Liver (tissue), 9 donors: ENCODE data around the gene SLC38A4. TPM values are rescaled to one million over a fixed set of nuclear protein-coding genes. Genes with fewer than 3 reads are reported as not detected.

ENCODE experiments used
- DNase-seq: peaks from one replicate; pipeline ENCODE4 v3.0.0-alpha.2; 2017; ENCODE audit warnings: low spot score
- H3K27ac ChIP-seq, 2 donors: one replicate each; pipeline ENCODE4 v1.7.0; 2013; ENCODE audit warnings: inconsistent platforms in 2 of 2, low read length in 2 of 2, control low read depth in 1 of 2, low read depth in 1 of 2, mild to moderate bottlenecking in 1 of 2
- H3K27me3 ChIP-seq, 4 donors: one replicate each; pipeline versions ENCODE4 v1.6.1 to v1.7.0; 2013; ENCODE audit warnings: low read length in 3 of 4, inconsistent platforms in 1 of 4, mild to moderate bottlenecking in 1 of 4, moderate library complexity in 1 of 4; ENCODE audit not compliant: control insufficient read depth in 4 of 4, insufficient read depth in 4 of 4
- H3K36me3 ChIP-seq, 4 donors: one replicate each; pipeline versions ENCODE4 v1.6.1 to v1.7.0; 2013; ENCODE audit warnings: low read length in 3 of 4, mild to moderate bottlenecking in 3 of 4, low read depth in 1 of 4, moderate library complexity in 1 of 4; ENCODE audit not compliant: control insufficient read depth in 4 of 4, insufficient read depth in 3 of 4
- H3K4me1 ChIP-seq, 4 donors: one replicate each; pipeline versions ENCODE4 v1.6.1 to v1.7.0; 2013; ENCODE audit warnings: low read length in 3 of 4, mild to moderate bottlenecking in 3 of 4, moderate library complexity in 1 of 4; ENCODE audit not compliant: control insufficient read depth in 4 of 4, insufficient read depth in 4 of 4
- H3K4me3 ChIP-seq, 3 donors: one replicate each; pipeline versions ENCODE4 v1.6.1 to v1.7.0; 2013; ENCODE audit warnings: low read length in 3 of 3, control low read depth in 1 of 3, low read depth in 1 of 3, mild to moderate bottlenecking in 1 of 3
- H3K9ac ChIP-seq, 2 donors: one replicate each; pipeline ENCODE4 v1.7.0; 2013; ENCODE audit warnings: low read length in 2 of 2, mild to moderate bottlenecking in 2 of 2, moderate library complexity in 2 of 2, control low read depth in 1 of 2, low read depth in 1 of 2
- H3K9me3 ChIP-seq, 4 donors: one replicate each; pipeline versions ENCODE4 v1.6.1 to v1.7.0; 2013; ENCODE audit warnings: low read length in 3 of 4; ENCODE audit not compliant: control insufficient read depth in 4 of 4
- EGR1 ChIP-seq, 2 donors: IDR thresholded peaks; 2 replicates each; pipeline ENCODE4 v1.6.1; 2016 to 2018; ENCODE audit warnings: antibody characterized with exemption in 2 of 2, low read depth in 2 of 2
- FOXA1 ChIP-seq: IDR thresholded peaks from 2 replicates; pipeline ENCODE4 v1.6.1; 2016; ENCODE audit warnings: antibody characterized with exemption
- FOXA2 ChIP-seq: IDR thresholded peaks from 2 replicates; pipeline ENCODE4 v1.6.1; 2016; ENCODE audit warnings: antibody characterized with exemption
- GABPA ChIP-seq, 2 donors: IDR thresholded peaks in 1 of 2; conservative IDR thresholded peaks in 1 of 2; 2 replicates each; pipeline ENCODE4 v1.6.1; 2016; ENCODE audit warnings: antibody characterized with exemption in 2 of 2, mild to moderate bottlenecking in 1 of 2, moderate library complexity in 1 of 2
- HNF4A ChIP-seq, 2 donors: conservative IDR thresholded peaks; 2 replicates each; pipeline ENCODE4 v1.6.1; 2016; ENCODE audit warnings: antibody characterized with exemption in 2 of 2, mild to moderate bottlenecking in 2 of 2
- HNF4G ChIP-seq: IDR thresholded peaks from 2 replicates; pipeline ENCODE4 v1.6.1; 2016; ENCODE audit warnings: antibody characterized with exemption
- JUND ChIP-seq, 2 donors: IDR thresholded peaks; 2 replicates each; pipeline ENCODE4 v1.6.1; 2016; ENCODE audit warnings: antibody characterized with exemption in 2 of 2
- NR2F2 ChIP-seq: IDR thresholded peaks from 2 replicates; pipeline ENCODE4 v1.6.1; 2016; ENCODE audit warnings: antibody characterized with exemption
- RAD21 ChIP-seq, 2 donors: IDR thresholded peaks; 2 replicates each; pipeline ENCODE4 v1.6.1; 2016; ENCODE audit warnings: antibody characterized with exemption in 2 of 2, mild to moderate bottlenecking in 2 of 2
- RXRA ChIP-seq, 2 donors: IDR thresholded peaks; 2 replicates each; pipeline ENCODE4 v1.6.1; 2017 to 2018; ENCODE audit warnings: antibody characterized with exemption in 2 of 2, mild to moderate bottlenecking in 1 of 2
- SP1 ChIP-seq: IDR thresholded peaks from 2 replicates; pipeline ENCODE4 v1.6.1; 2018; ENCODE audit warnings: antibody characterized with exemption, mild to moderate bottlenecking
- TAF1 ChIP-seq: conservative IDR thresholded peaks from 2 replicates; pipeline ENCODE4 v1.6.1; 2016; ENCODE audit warnings: antibody characterized with exemption, mild to moderate bottlenecking
- YY1 ChIP-seq: IDR thresholded peaks from 2 replicates; pipeline ENCODE4 v1.6.1; 2016; ENCODE audit warnings: antibody characterized with exemption, mild to moderate bottlenecking
- WGBS: extraction: QIAGEN DNeasy Blood & Tissue Kit; methylation state at CpG from one replicate; pipeline ENCODE4 v1.1.7; 2013; 5-methylcytosine and 5-hydroxymethylcytosine counted together
- polyA plus RNA-seq, 2 donors: library from polyadenylated mRNA; stranded (reverse) in 1 of 2; unstranded in 1 of 2; fragments of 200-250 nt in 1 of 2; fragments of >200 nt in 1 of 2; fragmentation: Nextera tagmentation in 1 of 2; extraction: Ambion mirVana in 1 of 2; gene quantifications; one replicate each; pipeline versions ENCODE4 v1.2.1 to v1.2.3, GENCODE V29; 2013 to 2015
- total RNA-seq, 2 donors: library from RNA; depleted of rRNA; stranded (reverse); fragments of >200 nt; gene quantifications; one replicate each; pipeline ENCODE4 v1.2.3, GENCODE V29; 2014
- TF ChIP-seq, protein P1 (sequence below): IDR thresholded peaks from 2 replicates; pipeline ENCODE4 v1.6.1; 2016; ENCODE audit warnings: antibody characterized with exemption
- TF ChIP-seq, protein P2 (sequence below): IDR thresholded peaks from 2 replicates; pipeline ENCODE4 v1.6.1; 2016; ENCODE audit warnings: antibody characterized with exemption, mild to moderate bottlenecking
- TF ChIP-seq, protein P3 (sequence below): fragments of 150-350 bp; IDR thresholded peaks from 2 replicates; pipeline ENCODE4 v1.5.1; 2017; ENCODE audit warnings: improper control_type of control experiment, low read depth, low read length; ENCODE audit not compliant: missing input control
- TF ChIP-seq, protein P4 (sequence below): IDR thresholded peaks from 2 replicates; pipeline ENCODE4 v1.6.1; 2016; ENCODE audit warnings: antibody characterized with exemption
- TF ChIP-seq, protein P5 (sequence below): IDR thresholded peaks from 2 replicates; pipeline ENCODE4 v1.6.1; 2016; ENCODE audit warnings: antibody characterized with exemption
- donor health status: healthy.
- donor health status: healthy.
- donor health status: healthy.
- donor health status: healthy.
- donor health status: healthy.

The SLC38A4 gene
- total and polyA plus RNA-seq, 4 donors, result 92.0 to 389 (median 169) TPM

DNA sequence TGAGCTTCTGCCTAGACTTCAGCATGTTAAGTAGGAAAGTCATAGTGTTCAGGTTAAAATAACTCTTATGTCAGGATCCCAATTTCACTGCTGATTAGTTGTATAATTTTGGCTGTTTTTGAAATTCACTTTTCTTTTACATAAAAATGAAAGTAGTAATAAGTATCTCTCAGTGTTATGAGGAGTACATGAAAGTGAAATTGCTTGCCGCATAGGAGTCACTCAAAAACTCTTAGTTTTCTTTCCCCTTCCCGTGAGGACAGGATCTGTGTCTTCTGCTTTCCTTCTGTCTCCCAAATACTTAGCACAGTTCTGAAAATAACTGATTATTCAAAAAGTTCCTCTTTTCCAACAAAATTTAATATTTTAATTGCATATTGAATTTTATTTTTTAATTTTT, 100.5 kb downstream of the SLC38A4 start:
- no peak for DNase-seq

More for the DNA sequence above, 100.5 kb downstream of the SLC38A4 start:
- no peak overlapping the region for H3K27ac ChIP-seq
- H3K36me3 ChIP-seq, result no peaks in the 10 kb centered on the region
- H3K9me3 ChIP-seq, result no peaks in the 10 kb centered on the region
- H3K4me3 ChIP-seq, result no peak overlapping the region
- no peak overlapping the region for H3K9ac ChIP-seq
- WGBS, result 94% methylated on average over 2 of the region's 2 CpGs
- H3K4me1 ChIP-seq, result no peaks in the 10 kb centered on the region
- H3K27me3 ChIP-seq, result no peaks in the 10 kb centered on the region
- no peak for TF ChIP-seq JUND (IDR thresholded peaks at IDR 0.05)
- TF ChIP-seq, protein P1, sequence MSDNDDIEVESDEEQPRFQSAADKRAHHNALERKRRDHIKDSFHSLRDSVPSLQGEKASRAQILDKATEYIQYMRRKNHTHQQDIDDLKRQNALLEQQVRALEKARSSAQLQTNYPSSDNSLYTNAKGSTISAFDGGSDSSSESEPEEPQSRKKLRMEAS, result no peak
- TF ChIP-seq, protein P2, sequence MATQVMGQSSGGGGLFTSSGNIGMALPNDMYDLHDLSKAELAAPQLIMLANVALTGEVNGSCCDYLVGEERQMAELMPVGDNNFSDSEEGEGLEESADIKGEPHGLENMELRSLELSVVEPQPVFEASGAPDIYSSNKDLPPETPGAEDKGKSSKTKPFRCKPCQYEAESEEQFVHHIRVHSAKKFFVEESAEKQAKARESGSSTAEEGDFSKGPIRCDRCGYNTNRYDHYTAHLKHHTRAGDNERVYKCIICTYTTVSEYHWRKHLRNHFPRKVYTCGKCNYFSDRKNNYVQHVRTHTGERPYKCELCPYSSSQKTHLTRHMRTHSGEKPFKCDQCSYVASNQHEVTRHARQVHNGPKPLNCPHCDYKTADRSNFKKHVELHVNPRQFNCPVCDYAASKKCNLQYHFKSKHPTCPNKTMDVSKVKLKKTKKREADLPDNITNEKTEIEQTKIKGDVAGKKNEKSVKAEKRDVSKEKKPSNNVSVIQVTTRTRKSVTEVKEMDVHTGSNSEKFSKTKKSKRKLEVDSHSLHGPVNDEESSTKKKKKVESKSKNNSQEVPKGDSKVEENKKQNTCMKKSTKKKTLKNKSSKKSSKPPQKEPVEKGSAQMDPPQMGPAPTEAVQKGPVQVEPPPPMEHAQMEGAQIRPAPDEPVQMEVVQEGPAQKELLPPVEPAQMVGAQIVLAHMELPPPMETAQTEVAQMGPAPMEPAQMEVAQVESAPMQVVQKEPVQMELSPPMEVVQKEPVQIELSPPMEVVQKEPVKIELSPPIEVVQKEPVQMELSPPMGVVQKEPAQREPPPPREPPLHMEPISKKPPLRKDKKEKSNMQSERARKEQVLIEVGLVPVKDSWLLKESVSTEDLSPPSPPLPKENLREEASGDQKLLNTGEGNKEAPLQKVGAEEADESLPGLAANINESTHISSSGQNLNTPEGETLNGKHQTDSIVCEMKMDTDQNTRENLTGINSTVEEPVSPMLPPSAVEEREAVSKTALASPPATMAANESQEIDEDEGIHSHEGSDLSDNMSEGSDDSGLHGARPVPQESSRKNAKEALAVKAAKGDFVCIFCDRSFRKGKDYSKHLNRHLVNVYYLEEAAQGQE, result no peak
- TF ChIP-seq YY1, result no peak
- TF ChIP-seq, protein P3, sequence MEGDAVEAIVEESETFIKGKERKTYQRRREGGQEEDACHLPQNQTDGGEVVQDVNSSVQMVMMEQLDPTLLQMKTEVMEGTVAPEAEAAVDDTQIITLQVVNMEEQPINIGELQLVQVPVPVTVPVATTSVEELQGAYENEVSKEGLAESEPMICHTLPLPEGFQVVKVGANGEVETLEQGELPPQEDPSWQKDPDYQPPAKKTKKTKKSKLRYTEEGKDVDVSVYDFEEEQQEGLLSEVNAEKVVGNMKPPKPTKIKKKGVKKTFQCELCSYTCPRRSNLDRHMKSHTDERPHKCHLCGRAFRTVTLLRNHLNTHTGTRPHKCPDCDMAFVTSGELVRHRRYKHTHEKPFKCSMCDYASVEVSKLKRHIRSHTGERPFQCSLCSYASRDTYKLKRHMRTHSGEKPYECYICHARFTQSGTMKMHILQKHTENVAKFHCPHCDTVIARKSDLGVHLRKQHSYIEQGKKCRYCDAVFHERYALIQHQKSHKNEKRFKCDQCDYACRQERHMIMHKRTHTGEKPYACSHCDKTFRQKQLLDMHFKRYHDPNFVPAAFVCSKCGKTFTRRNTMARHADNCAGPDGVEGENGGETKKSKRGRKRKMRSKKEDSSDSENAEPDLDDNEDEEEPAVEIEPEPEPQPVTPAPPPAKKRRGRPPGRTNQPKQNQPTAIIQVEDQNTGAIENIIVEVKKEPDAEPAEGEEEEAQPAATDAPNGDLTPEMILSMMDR, result no peak
- no peak for TF ChIP-seq RAD21 (IDR thresholded peaks at IDR 0.05)
- no peak for TF ChIP-seq SP1
- no peak for TF ChIP-seq FOXA1
- no peak for TF ChIP-seq HNF4G
- no peak for TF ChIP-seq FOXA2
- TF ChIP-seq, protein P4, sequence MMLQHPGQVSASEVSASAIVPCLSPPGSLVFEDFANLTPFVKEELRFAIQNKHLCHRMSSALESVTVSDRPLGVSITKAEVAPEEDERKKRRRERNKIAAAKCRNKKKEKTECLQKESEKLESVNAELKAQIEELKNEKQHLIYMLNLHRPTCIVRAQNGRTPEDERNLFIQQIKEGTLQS, result no peak
- TF ChIP-seq, protein P5, sequence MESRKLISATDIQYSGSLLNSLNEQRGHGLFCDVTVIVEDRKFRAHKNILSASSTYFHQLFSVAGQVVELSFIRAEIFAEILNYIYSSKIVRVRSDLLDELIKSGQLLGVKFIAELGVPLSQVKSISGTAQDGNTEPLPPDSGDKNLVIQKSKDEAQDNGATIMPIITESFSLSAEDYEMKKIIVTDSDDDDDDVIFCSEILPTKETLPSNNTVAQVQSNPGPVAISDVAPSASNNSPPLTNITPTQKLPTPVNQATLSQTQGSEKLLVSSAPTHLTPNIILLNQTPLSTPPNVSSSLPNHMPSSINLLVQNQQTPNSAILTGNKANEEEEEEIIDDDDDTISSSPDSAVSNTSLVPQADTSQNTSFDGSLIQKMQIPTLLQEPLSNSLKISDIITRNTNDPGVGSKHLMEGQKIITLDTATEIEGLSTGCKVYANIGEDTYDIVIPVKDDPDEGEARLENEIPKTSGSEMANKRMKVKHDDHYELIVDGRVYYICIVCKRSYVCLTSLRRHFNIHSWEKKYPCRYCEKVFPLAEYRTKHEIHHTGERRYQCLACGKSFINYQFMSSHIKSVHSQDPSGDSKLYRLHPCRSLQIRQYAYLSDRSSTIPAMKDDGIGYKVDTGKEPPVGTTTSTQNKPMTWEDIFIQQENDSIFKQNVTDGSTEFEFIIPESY, result no peak
- no peak for TF ChIP-seq HNF4A (conservative IDR thresholded peaks at IDR 0.05)
- no peak for TF ChIP-seq NR2F2
- TF ChIP-seq RXRA (IDR thresholded peaks at IDR 0.05), result no peak
- no peak for TF ChIP-seq EGR1 (IDR thresholded peaks at IDR 0.05; ENCODE audit: low read depth in 2 of 2)
- no peak for TF ChIP-seq TAF1
- TF ChIP-seq GABPA (IDR thresholded peaks at IDR 0.05 in 1 of 2, conservative IDR thresholded peaks at IDR 0.05 in 1 of 2), result no peak
